Large intestine (tissue), 3 donors: Measurements from ENCODE around the gene PRKCD. TPM values are rescaled to one million over a fixed set of nuclear protein-coding genes. Genes with fewer than 3 reads are reported as not detected.

Source experiments
- DNase-seq, 2 donors: peaks; one replicate each; pipeline versions ENCODE4 v3.0.0 to v3.0.0-alpha.2; 2013
- H3K27ac ChIP-seq: one replicate; pipeline ENCODE4 v1.5.1; 2013; ENCODE audit warnings: low read length
- H3K27me3 ChIP-seq: 2 replicates; pipeline ENCODE4 v1.6.1; 2013; ENCODE audit warnings: low read length; ENCODE audit not compliant: control insufficient read depth, insufficient read depth
- H3K36me3 ChIP-seq: 2 replicates; pipeline ENCODE4 v1.6.1; 2013; ENCODE audit warnings: low read length; ENCODE audit not compliant: control insufficient read depth, insufficient read depth
- H3K4me1 ChIP-seq: one replicate; pipeline ENCODE4 v1.6.1; 2013; ENCODE audit warnings: low read length; ENCODE audit not compliant: control insufficient read depth, insufficient read depth
- H3K4me3 ChIP-seq: one replicate; pipeline ENCODE4 v1.5.1; 2013; ENCODE audit warnings: low read length
- H3K9me3 ChIP-seq: one replicate; pipeline ENCODE4 v1.6.1; 2013; ENCODE audit warnings: mild to moderate bottlenecking, low read depth, low read length, moderate library complexity; ENCODE audit not compliant: control insufficient read depth
- WGBS: methylation state at CpG from one replicate; pipeline ENCODE4 v1.1.5; 2013; ENCODE audit warnings: low lambda C conversion rate; ENCODE audit not compliant: insufficient coverage; 5-methylcytosine and 5-hydroxymethylcytosine counted together
- polyA plus RNA-seq: library from polyadenylated mRNA; unstranded; fragments of 120-200 nt; gene quantifications from one replicate; pipeline ENCODE4 v1.2.1, GENCODE V29; 2013

Gene PRKCD
- polyA plus RNA-seq, 1 donor = 37.0 TPM

DNA sequence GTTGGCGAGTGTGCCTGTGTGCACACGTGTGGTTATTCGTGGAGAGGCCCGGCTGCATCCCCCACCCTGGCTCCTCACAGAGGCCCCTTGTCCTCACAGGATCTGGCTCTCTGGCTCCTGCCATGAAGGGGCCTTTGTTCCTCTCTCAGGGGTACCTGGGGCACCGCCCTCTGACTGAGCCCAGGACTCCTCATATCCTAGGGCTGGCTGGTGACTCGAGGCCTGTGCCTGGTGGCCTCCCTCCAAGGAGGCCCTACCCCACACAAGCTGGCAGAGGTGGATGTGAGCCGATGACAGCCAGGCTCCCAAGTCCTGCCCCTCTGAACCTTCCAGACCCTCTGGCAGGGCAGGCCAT is 10.0 kb downstream of the PRKCD start:
- Histone ChIP-seq H3K9me3 (no peaks in the 10 kb centered on the region), H3K27ac (peak overlapping the region; percentile 76), H3K4me1 (peaks cover 59% of the 10 kb centered on the region), H3K4me3 (no peak overlapping the region), H3K27me3 (no peaks in the 10 kb centered on the region), H3K36me3 (peaks cover 39% of the 10 kb centered on the region)
- DNase-seq = peak in 1 of 2 donors; percentile 35
- WGBS = no CpG with 5 or more reads among the region's 7 CpGs

DNA sequence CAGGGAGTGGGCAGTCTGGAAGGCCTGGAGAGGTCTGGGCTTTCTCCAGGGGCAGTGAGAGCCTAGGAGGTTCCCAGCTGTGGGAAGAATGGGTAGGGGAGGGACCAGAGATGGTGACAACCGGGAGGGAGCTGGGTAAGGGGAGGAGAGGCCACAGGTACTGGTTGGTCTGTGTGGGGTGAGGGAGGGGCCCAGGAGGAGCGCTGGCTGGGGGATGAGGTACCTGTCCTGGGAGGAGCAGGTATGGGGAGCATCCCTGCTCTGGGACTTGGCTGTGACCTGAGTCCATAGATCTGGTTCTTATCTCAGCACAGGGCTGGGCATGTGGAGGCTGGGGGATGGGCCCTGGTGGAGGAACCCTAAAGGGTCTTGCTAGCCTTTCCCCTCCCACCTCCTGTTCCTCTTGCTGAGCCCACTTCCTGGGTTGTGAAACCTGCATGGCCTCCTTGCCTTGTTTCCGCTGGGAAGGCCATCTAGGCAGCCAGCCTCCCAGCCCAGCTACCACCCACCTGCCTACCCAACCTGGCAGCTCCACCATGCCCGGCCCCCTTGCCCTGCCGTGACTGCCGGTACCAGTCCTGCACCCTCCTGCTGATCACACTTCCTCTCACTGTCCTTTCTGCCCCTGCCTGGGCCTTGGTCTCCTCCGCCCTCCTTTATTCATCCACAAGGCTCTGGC is 11.0 kb downstream of the PRKCD start:
- 17% methylated on average over 1 of the region's 7 CpGs for WGBS
- no peaks in the 10 kb centered on the region for H3K27me3 ChIP-seq
- H3K4me1 ChIP-seq = peaks cover 52% of the 10 kb centered on the region
- peak; percentile 47 to 54 for DNase-seq
- H3K4me3 ChIP-seq = no peak overlapping the region
- H3K27ac ChIP-seq = peak overlapping the region; percentile 76
- H3K9me3 ChIP-seq = no peaks in the 10 kb centered on the region
- peaks cover 34% of the 10 kb centered on the region for H3K36me3 ChIP-seq

DNA sequence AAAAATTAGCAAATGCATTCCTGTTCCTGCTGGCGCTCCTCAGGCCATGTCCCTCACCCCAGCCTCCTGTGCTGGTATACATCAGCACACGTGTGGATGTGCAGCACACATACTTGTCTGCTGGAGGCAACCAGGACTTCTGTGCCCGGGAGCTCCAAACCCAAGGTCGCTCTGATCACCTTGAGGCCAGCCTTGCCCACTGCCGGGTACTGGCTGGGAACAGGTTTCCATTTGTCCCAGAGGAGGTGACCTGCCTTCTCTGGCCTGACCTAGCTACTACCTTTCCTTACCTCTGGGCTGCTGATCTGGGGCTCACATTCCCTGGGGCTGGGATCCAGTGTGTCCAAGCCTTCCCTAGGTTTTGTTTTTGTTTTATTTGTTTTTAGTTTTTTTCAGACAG is 12.1 kb downstream of the PRKCD start:
- peaks cover 41% of the 10 kb centered on the region for H3K4me1 ChIP-seq
- no CpG with 5 or more reads among the region's 5 CpGs for WGBS
- H3K27me3 ChIP-seq = no peaks in the 10 kb centered on the region
- peaks cover 36% of the 10 kb centered on the region for H3K36me3 ChIP-seq
- H3K9me3 ChIP-seq = no peaks in the 10 kb centered on the region
- no peak overlapping the region for H3K4me3 ChIP-seq
- H3K27ac ChIP-seq = no peak overlapping the region
- no peak for DNase-seq

DNA sequence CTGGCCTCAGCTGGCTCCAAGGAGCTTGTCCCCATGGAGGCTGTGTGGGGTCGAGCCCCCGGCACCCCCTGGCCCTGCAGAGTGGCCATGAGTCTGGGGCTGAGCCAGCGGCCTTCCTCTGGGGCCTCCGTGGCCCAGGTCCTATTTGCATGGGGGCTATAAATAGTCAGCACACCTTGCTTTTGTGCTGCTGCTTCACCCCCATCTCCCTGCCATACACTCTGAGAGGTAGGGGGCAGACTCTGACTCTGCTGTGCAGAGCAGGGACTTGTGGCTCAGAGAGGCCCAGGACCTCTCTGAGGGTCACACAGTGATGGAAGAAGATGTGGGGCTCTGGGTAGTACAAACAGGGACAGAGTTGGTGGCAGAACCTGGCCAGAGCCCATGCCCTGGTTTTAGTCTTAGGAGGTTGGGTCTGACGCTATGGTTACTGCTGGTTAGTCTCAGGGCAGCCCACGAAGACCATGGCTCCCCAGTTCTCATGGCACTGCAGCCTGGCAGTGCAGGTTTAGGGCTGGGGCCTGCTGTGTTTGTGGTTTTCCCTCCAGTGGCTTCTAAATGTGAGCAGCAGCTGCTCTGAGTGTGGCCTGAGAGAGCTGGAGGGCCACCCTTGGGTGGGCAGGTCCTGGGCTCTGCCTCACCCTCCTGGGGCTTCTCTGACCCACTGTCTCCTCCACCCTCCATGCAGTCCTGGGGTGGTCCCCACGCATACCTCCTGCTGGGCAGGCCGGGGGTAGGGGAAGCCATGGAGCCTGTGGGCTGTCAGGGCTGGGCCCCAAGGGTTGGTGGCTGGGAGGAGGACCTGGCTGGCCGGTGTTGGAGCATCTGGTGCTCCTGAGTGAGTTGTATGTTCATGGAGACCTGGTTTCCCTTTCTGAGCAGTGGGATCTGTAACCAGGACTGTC is 13.6 kb downstream of the PRKCD start:
- peaks cover 28% of the 10 kb centered on the region for H3K4me1 ChIP-seq
- WGBS = no CpG with 5 or more reads among the region's 9 CpGs
- no peak overlapping the region for H3K4me3 ChIP-seq
- H3K9me3 ChIP-seq = no peaks in the 10 kb centered on the region
- H3K27ac ChIP-seq = no peak overlapping the region
- H3K36me3 ChIP-seq = peaks cover 50% of the 10 kb centered on the region
- H3K27me3 ChIP-seq = no peaks in the 10 kb centered on the region
- DNase-seq = no peak

GRCh38 chr3:53175613-53176540 is 14.9 kb downstream of the PRKCD start:
- Histone ChIP-seq H3K9me3 (no peaks in the 10 kb centered on the region), H3K27me3 (no peaks in the 10 kb centered on the region), H3K27ac (no peak overlapping the region), H3K4me1 (peaks cover 15% of the 10 kb centered on the region), H3K4me3 (no peak overlapping the region), H3K36me3 (peaks cover 59% of the 10 kb centered on the region)
- WGBS = no CpG with 5 or more reads among the region's 9 CpGs
- no peak for DNase-seq

GRCh38 chr3:53178246-53178645 is 17.2 kb downstream of the PRKCD start:
- Histone ChIP-seq H3K27ac (no peak overlapping the region), H3K27me3 (no peaks in the 10 kb centered on the region), H3K4me1 (no peaks in the 10 kb centered on the region), H3K36me3 (peaks cover 78% of the 10 kb centered on the region), H3K4me3 (no peak overlapping the region), H3K9me3 (no peaks in the 10 kb centered on the region)
- no peak for DNase-seq
- no CpG with 5 or more reads among the region's 15 CpGs for WGBS

- DNase-seq = no peak
- no peak overlapping the region for H3K4me3 ChIP-seq
- no CpG with 5 or more reads among the region's 20 CpGs for WGBS
- H3K9me3 ChIP-seq = no peaks in the 10 kb centered on the region
- no peaks in the 10 kb centered on the region for H3K4me1 ChIP-seq
- H3K27ac ChIP-seq = no peak overlapping the region
- peaks cover 72% of the 10 kb centered on the region for H3K36me3 ChIP-seq
- no peaks in the 10 kb centered on the region for H3K27me3 ChIP-seq
Observed at GRCh38 chr3:53179580-53179979, 18.6 kb downstream of the PRKCD start.

DNA sequence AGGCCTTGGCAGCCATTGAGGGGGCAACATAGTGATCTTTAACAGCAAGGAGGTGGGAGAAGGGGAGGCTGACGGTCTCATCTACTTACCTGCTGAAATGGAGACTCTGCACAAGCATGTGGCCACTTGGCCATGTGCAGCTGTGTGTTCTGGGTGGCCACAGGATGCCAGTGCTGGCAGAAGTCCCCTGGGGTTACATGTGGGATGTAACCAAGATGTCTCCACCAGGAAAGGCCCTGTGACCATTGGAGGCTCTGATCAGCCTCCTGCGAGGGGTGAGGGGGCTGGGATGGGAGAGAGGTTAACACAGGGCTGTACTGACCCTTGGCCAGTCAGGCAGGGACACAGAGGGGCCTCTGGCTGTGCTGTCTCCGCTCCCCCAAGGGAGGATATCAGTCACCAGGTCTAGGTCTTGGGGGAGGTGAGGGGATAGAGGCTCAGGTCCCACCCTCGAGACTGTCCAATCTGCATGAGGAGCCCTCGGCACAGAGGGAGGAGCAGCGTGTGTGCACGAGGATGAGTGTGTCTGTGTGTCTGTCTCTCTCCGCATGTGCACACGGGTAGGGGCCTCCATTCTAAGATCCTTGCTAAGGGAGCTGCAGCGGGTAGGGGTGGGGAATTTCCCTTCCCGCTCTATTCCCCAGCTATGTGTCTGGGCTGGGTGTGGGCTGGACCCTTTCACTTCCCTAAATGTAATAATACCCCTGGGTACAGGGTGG is 19.5 kb downstream of the PRKCD start:
- H3K4me3 ChIP-seq = no peak overlapping the region
- WGBS = no CpG with 5 or more reads among the region's 11 CpGs
- no peak for DNase-seq
- H3K36me3 ChIP-seq = peaks cover 76% of the 10 kb centered on the region
- H3K27me3 ChIP-seq = no peaks in the 10 kb centered on the region
- no peak overlapping the region for H3K27ac ChIP-seq
- H3K4me1 ChIP-seq = no peaks in the 10 kb centered on the region
- no peaks in the 10 kb centered on the region for H3K9me3 ChIP-seq

DNA sequence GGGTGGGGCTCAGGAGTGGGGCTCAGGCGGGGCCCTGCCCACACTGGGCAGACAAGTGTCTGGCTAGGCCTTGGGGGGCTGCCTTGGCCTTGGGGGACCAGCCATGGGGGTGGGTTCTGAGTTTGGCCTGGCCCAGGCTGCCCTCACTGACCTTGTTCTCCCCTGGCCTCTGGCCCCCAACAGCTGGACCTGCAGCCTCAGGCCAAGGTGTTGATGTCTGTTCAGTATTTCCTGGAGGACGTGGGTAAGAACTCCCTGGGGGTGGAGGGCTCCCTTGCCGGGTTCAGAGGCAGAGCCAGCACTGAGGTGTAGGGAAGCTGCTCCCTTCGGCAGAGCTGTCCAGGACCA is 20.0 kb downstream of the PRKCD start:
- no peaks in the 10 kb centered on the region for H3K4me1 ChIP-seq
- H3K27me3 ChIP-seq = no peaks in the 10 kb centered on the region
- peaks cover 76% of the 10 kb centered on the region for H3K36me3 ChIP-seq
- H3K4me3 ChIP-seq = no peak overlapping the region
- no peaks in the 10 kb centered on the region for H3K9me3 ChIP-seq
- DNase-seq = no peak
- no CpG with 5 or more reads among the region's 4 CpGs for WGBS
- H3K27ac ChIP-seq = no peak overlapping the region

GRCh38 chr3:53181528-53181927 is 20.5 kb downstream of the PRKCD start:
- peaks cover 76% of the 10 kb centered on the region for H3K36me3 ChIP-seq
- no CpG with 5 or more reads among the region's 11 CpGs for WGBS
- no peak overlapping the region for H3K4me3 ChIP-seq
- DNase-seq = no peak
- H3K27ac ChIP-seq = no peak overlapping the region
- no peaks in the 10 kb centered on the region for H3K27me3 ChIP-seq
- H3K9me3 ChIP-seq = no peaks in the 10 kb centered on the region
- no peaks in the 10 kb centered on the region for H3K4me1 ChIP-seq
